HG03159 (cell line): ENCODE data around the gene ULBP2.
"Not testable (repeated sequence)": the region's sequence is repeated elsewhere in the genome, so short reads cannot be mapped to it uniquely, and the experiment has no call there.

Experiments used
- ATAC-seq: cut with Tn5 transposase; IDR thresholded peaks from one replicate; pipeline ENCODE4 v1.9.1; 2021; ENCODE audit warnings: mild to moderate bottlenecking, moderate library complexity; ENCODE audit not compliant: unreplicated experiment

Gene ULBP2

GRCh38 chr6:149966319-149966718, 24.5 kb downstream of the ULBP2 start:
- not testable (repeated sequence) for ATAC-seq

GRCh38 chr6:149967591-149967990, 25.8 kb downstream of the ULBP2 start:
- ATAC-seq, result no peak

DNA sequence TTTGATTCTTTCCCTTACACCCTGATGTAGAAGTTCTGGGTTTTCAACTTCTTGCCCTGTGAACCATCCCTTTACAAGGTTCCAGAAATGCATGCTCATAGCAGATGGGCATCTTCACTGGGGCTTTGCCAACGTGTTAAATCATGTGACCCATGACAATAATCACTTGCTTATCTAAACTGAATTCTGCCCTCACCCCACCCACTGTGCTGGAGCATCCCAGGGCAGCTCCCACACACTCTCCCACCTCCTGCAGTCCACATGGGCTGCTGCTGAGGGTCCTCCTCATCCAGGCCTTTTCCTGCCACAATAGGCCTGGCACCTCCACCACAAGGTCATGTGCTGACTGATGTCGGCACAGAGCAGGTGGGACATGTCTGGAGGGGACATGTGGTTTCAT, 26.2 kb downstream of the ULBP2 start:
- not testable (repeated sequence) for ATAC-seq

GRCh38 chr6:149968909-149969308, 27.1 kb downstream of the ULBP2 start:
- not testable (repeated sequence) for ATAC-seq

DNA sequence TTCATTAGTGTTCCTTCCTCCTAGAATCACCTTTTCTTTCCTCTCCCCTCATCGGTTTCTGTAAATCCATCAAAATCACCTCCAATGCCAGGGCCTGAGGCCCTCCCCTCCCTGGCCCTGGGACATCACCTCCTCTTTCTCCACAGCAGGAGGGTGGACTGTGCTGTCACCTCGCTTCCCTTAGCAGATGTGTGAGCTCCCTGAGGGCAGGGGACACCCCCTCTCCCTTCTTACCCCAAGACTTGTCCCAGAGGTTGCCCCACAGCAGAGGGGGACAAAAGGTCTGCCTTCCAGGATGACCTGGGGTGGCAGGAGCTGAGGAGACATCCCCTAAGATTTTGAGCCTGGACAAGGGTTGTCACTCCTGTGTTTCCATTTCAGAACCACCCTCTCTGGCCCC, 27.8 kb downstream of the ULBP2 start:
- no peak for ATAC-seq

DNA sequence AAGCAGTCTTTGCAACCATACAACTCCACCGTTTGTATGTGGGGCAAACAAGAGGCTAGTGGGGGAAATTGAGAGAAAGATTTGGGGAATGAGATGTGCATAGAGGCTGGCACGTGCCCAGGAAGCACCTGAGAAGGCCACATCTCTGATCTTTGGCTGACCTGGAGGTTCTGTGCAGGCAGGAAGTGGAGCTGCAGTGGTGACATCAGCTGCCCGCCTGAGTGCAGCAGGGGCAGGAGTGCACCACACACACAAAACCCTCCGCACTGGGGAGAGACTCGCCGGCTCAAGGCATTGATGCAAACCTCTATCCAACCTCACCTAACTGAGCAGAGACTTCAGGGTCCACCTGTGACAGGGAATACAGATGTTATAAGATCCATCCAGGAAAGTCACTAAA, 32.6 kb downstream of the ULBP2 start:
- not testable (repeated sequence) for ATAC-seq

- no peak for ATAC-seq
Measured at GRCh38 chr6:149974825-149975224, 33.0 kb downstream of the ULBP2 start.

DNA sequence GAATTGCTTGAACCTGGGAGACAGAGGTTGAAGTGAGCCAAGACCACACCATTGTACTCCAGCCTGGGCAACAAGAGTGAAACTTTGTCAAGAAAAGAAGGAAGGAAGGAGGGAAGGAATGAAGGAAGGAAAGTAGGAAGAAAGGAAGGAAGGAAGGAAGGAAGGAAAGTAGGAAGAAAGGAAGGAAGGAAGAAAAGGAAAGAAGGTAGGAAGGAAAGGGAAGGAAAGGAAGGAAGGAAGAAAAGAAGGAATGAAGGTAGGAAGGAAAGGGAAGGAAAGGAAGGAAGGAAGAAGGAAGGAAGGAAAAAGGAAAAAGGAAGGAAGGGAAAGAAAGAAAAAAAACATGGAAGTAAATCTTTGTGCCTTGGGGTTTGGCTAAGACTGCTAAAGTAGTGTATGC, 33.6 kb downstream of the ULBP2 start:
- no peak for ATAC-seq

- no peak for ATAC-seq
Measured at GRCh38 chr6:149977221-149977620, 35.4 kb downstream of the ULBP2 start.

DNA sequence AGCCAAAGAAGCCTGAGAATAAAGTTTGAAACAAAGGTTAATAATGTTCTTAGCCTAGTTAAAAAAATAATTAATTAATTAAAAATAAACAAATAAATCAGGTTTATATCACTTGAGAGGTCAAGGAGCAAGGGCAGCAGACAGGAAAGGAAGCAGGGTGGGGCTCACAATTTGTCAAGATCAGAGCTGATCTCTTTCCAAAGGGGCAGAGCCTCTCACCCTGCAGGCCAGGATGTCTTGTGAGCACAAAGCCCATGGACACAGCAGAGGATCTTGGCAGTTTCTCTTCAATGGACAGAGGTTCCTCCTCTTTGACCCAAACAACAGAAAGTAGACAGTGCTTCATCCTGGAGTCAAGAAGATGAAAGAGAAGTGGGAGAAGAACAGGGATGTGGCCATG, 36.8 kb downstream of the ULBP2 start:
- no peak for ATAC-seq

DNA sequence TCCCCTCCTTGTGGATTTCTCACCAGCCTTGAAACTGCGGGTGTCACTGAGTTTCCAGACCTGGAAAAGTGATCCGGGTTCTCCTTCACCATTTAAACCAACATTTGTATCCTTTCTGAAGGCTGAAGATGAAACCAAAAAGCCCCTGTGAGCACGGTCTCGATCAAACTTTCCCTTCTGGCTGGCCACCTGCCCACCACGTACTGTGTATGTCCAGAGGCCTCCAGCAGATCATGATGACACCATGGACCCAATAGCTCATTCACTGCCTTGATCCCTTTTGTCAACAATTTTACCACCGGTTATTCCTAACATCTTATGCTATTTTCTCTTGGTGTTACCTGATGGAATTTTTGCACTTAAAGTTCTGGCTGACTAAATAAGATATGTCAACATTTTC, 37.5 kb downstream of the ULBP2 start:
- no peak for ATAC-seq

DNA sequence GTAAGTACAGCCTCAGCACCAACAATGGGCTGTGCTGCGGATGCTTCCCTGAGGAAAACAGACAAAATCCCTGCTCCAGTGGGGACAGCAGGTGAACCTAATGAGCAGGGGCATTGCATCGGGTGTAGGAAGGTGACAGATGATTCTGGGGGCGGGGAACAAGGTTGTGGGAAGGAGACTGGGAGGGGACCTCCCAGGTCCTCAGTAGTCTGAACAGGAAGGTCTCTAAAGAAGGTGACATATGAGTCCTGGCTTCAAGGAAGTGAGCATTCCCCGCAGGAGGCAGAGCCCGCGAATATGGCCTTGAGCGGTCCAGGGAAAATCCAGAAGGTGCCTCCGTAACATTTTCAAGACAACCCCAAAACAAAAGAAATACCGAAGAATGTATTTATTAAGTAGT, 41.3 kb downstream of the ULBP2 start:
- no peak for ATAC-seq

DNA sequence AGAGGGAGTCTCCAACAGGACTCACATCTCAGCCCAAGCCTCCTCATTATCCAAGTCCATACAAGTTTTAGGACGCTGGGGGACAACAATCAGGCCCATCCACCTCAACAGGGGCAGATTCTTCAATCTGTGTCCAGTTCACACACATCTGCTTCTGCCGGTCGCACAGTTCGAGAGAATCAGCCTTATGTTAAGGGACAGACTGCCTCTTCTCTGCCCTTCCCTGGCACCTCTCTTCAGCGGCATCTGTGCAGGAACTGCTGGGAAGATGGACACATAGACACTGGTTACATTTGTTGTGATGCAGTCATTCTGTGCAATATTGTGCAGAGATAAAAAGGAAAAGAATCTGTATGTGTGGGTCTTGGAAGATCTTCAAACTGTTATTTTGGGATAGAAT, 43.0 kb downstream of the ULBP2 start:
- no peak for ATAC-seq

DNA sequence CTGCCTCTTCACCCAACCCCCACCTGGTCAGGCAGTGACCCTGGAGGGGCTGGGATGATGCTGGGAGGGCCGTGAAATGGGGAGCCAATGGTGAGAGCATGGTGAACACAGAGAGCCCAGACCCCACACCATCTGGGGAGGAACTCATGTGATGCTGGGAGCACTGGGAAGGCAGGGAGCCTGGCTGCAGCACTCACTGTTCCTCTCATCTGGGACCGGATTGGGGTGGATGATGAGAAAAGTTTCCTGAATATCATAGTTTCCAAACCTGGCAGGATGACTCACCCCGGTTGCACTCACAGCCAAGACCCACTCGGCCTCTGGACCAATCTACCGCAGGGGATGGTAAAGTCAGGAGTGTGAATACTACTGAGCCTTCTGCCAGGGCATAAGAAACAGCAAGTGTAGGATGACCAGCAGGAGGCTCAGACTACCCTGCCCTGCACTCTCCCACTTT, 43.7 kb downstream of the ULBP2 start:
- no peak for ATAC-seq

DNA sequence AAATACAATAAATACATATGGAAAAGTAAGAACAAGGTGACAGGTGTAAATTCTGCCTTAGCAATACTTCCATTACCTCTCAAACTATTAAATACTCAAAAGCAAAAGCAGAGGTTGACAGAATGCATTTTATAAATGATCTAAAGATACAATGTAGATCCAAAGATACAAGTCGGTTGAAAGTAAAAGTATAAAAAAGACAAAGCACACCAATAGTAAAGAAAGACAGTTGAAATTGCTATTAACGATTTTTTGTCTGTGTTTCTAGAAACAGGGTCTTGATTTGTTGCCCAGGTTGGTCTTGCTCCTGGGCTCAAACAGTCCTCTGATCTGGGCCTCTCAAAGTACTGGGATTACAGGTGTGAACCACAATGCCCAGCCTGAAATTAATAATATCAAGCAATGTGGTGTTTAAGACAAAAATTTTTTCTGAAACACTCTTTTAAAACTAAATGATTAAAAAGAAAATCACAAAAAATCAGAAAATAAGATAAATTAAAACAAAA, 45.8 kb downstream of the ULBP2 start:
- ATAC-seq, result no peak

DNA sequence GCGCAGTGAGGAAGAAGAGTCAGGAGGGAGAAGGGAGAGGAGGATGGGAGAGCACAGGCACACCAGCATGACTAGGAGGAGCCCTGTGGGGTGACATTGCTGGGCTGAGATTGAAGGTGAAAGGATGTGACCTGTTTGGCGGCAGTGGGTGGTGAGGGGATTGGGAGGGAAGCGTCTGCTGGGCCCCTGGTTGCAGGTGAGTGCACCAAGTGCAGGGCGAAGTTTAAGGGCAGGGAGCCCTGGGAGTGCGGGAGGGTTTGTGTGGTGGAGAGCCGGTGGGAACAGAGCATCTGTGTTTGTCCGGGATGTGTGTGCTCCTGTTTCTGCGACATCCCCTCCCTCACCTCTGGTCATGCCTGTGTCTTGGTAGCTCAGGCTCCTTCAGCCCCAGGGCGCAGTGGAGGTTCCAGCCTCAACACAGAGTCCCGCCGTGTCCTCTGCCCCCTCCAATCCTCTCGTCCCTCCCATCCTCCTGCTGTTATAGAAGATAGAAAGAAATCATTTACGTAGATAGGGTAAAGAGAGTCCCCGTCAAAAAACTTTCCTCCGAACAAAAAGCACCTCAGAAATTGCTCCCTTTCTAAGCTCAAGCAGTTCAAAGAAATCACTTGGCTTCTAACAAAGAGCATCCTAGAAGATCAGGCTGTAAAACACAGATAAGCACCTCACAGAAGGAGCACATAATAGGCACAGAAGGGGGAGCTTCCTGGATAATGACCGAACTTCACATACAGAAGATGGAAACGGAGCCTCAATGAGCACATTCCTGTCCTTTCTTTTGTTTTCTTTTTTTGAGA, 46.9 kb downstream of the ULBP2 start:
- ATAC-seq, result no peak

GRCh38 chr6:149990212-149990660, 48.4 kb downstream of the ULBP2 start:
- no peak for ATAC-seq

GRCh38 chr6:149990661-149991471, 49.1 kb downstream of the ULBP2 start:
- no peak for ATAC-seq

- ATAC-seq, result not testable (repeated sequence)
Measured at GRCh38 chr6:149991472-149991795, 49.6 kb downstream of the ULBP2 start.

GRCh38 chr6:149991838-149992237, 50.0 kb downstream of the ULBP2 start:
- ATAC-seq, result no peak

- ATAC-seq, result no peak
Measured at GRCh38 chr6:149995235-149995750, 53.5 kb downstream of the ULBP2 start.

- no peak for ATAC-seq
Measured at GRCh38 chr6:149995971-149996370, 54.2 kb downstream of the ULBP2 start.
